ENCODE data around the gene SMPD4. TPM values are rescaled to one million over a fixed set of nuclear protein-coding genes. Genes with fewer than 3 reads are reported as not detected.
"Not testable (repeated sequence)": the region's sequence is repeated elsewhere in the genome, so short reads cannot be mapped to it uniquely, and the experiment has no call there.

SMPD4 gene
- total RNA-seq, 2 donors from 2014 or later: 81.6 to 93.9 TPM

DNA sequence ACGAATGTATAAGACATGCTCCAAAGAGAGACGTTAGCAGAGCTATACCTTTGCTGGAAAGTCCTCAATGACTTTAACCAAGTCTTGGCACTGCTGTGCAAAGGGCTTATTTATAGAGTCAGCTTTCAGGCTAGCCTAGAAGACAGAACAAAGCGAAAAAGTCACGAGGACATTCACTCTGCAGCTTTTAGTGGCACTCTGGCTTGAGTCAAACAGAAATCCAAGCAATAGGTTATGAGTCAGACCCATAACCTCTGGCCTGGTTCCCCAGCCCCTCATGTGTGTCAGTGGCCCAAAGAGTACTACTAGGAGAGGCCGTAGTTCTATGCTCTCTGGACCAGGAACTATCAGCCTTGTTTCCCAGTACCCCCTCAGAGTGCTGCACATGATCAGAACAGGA lies 6.5 kb downstream of the SMPD4 start:
- H3K27ac Mint-ChIP-seq, H3K4me1 Mint-ChIP-seq: not testable (repeated sequence)

DNA sequence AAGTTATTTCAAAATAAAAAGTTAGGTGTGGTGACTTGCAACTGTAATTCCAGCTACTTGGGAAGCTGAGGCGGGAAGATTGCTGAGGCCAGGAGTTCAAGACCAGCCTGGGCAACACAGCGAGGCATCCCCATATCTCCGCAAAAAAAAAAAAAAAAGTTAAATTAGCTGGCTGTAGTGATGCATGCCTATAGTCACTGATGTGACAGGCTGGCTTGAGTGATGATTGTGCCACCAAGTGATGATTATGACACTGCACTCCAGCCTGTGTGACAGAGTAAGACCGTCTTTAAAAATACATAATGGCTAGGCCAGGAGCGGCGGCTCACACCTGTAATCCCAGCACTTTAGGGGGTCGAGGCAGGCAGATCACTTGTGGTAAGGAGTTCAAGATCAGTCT lies 11.5 kb downstream of the SMPD4 start:
- H3K9me3 Mint-ChIP-seq: no peaks in the 10 kb centered on the region
- no peak overlapping the region for H3K4me3 ChIP-seq (ENCODE audit: low read length)
- 93 to 97% methylated on average over 6 to 7 of the region's 7 CpGs for WGBS, 2 experiments (ENCODE audit: insufficient coverage in 1 of 2, insufficient read length in 1 of 2)
- H3K9me3 ChIP-seq (ENCODE audit: control insufficient read depth, low read length): no peaks in the 10 kb centered on the region
- no peak overlapping the region for H3K9ac ChIP-seq (ENCODE audit: extremely low read depth, low read length, poor library complexity, severe bottlenecking)
- no peaks in the 10 kb centered on the region for H3K4me1 Mint-ChIP-seq
- peaks cover 63% of the 10 kb centered on the region for H3K36me3 ChIP-seq (ENCODE audit: control insufficient read depth, insufficient read depth, low read length)
- H3K4me1 ChIP-seq (ENCODE audit: control insufficient read depth, insufficient read depth, low read length): no peaks in the 10 kb centered on the region
- no peak overlapping the region for H3K4me3 Mint-ChIP-seq
- H3K36me3 Mint-ChIP-seq (ENCODE audit: low read depth): peaks cover 74% of the 10 kb centered on the region
- DNase-seq: no peak
- no peaks in the 10 kb centered on the region for H3K27me3 Mint-ChIP-seq (ENCODE audit: insufficient read depth)
- no peak overlapping the region for H3K27ac ChIP-seq (ENCODE audit: low read depth, low read length)
- TF ChIP-seq, protein P1, sequence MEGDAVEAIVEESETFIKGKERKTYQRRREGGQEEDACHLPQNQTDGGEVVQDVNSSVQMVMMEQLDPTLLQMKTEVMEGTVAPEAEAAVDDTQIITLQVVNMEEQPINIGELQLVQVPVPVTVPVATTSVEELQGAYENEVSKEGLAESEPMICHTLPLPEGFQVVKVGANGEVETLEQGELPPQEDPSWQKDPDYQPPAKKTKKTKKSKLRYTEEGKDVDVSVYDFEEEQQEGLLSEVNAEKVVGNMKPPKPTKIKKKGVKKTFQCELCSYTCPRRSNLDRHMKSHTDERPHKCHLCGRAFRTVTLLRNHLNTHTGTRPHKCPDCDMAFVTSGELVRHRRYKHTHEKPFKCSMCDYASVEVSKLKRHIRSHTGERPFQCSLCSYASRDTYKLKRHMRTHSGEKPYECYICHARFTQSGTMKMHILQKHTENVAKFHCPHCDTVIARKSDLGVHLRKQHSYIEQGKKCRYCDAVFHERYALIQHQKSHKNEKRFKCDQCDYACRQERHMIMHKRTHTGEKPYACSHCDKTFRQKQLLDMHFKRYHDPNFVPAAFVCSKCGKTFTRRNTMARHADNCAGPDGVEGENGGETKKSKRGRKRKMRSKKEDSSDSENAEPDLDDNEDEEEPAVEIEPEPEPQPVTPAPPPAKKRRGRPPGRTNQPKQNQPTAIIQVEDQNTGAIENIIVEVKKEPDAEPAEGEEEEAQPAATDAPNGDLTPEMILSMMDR (conservative IDR thresholded peaks at IDR 0.05): no peak
- H3K27me3 ChIP-seq (ENCODE audit: control insufficient read depth, insufficient read depth, low read length, poor library complexity, severe bottlenecking): no peaks in the 10 kb centered on the region
- no peak overlapping the region for H3K27ac Mint-ChIP-seq

More for the DNA sequence above, 6.5 kb downstream of the SMPD4 start:
- 93 to 94% methylated on average over 4 to 5 of the region's 5 CpGs for WGBS, 2 experiments (ENCODE audit: insufficient coverage in 1 of 2, insufficient read length in 1 of 2)
- H3K4me1 ChIP-seq (ENCODE audit: control insufficient read depth, insufficient read depth, low read length); H3K9ac ChIP-seq (ENCODE audit: extremely low read depth, low read length, poor library complexity, severe bottlenecking); DNase-seq; H3K27me3 Mint-ChIP-seq (ENCODE audit: insufficient read depth); H3K4me3 Mint-ChIP-seq; H3K27me3 ChIP-seq (ENCODE audit: control insufficient read depth, insufficient read depth, low read length, poor library complexity, severe bottlenecking); H3K9me3 Mint-ChIP-seq; H3K4me3 ChIP-seq (ENCODE audit: low read length); H3K27ac ChIP-seq (ENCODE audit: low read depth, low read length); H3K9me3 ChIP-seq (ENCODE audit: control insufficient read depth, low read length): not testable (repeated sequence)
- peaks cover 44% of the 10 kb centered on the region for H3K36me3 Mint-ChIP-seq (ENCODE audit: low read depth)
- H3K36me3 ChIP-seq (ENCODE audit: control insufficient read depth, insufficient read depth, low read length): peaks cover 54% of the 10 kb centered on the region

DNA sequence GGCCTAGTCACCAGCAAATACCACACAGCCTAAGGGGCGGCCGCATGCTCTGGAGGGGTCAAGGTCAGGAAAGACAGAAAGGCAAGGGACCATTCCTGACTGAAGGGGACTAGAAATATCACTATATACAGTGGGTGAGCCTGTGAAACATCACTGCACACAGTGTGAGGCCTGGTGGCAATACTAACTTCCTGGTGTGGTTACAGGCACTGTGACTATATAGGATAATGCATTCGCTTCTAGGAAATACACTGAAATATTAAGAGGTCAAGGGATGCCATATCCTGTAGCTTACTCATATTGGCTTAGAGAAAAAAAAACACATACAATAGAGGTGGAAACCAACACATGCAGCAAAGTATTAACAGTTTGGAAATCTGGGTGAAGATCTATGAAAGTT lies 12.2 kb downstream of the SMPD4 start:
- H3K4me3 ChIP-seq (ENCODE audit: low read length); H3K9me3 ChIP-seq (ENCODE audit: control insufficient read depth, low read length); H3K4me1 ChIP-seq (ENCODE audit: control insufficient read depth, insufficient read depth, low read length); H3K27me3 ChIP-seq (ENCODE audit: control insufficient read depth, insufficient read depth, low read length, poor library complexity, severe bottlenecking); H3K9ac ChIP-seq (ENCODE audit: extremely low read depth, low read length, poor library complexity, severe bottlenecking); H3K9me3 Mint-ChIP-seq; H3K27ac ChIP-seq (ENCODE audit: low read depth, low read length); H3K27me3 Mint-ChIP-seq (ENCODE audit: insufficient read depth); H3K4me3 Mint-ChIP-seq; H3K27ac Mint-ChIP-seq; DNase-seq; H3K4me1 Mint-ChIP-seq: not testable (repeated sequence)
- peaks cover 62% of the 10 kb centered on the region for H3K36me3 ChIP-seq (ENCODE audit: control insufficient read depth, insufficient read depth, low read length)
- WGBS, 2 experiments (ENCODE audit: insufficient coverage in 1 of 2, insufficient read length in 1 of 2): 100% methylated on average over 3 of the region's 3 CpGs; no CpG with 5 or more reads in 1 of the 2 experiments
- peaks cover 74% of the 10 kb centered on the region for H3K36me3 Mint-ChIP-seq (ENCODE audit: low read depth)

DNA sequence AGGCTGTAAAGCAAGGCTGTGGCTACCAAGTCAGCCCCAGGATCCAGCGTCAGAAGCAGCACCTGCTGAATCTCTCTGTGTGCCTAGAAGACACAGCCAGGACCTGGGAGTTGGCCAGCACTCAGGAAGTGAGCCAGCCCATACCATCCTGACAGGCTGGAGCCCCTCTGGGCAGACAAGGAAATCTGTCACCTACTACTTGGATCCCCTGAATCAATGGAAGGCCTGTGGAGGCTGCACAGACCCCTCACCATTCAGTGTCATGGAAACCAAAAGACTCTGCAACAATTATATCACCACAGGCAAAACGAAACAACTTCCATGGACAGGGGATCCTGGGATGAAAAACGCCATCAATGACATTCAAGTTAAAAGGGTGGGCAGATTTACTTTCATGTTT lies 14.8 kb downstream of the SMPD4 start:
- H3K9me3 Mint-ChIP-seq; DNase-seq; H3K9ac ChIP-seq (ENCODE audit: extremely low read depth, low read length, poor library complexity, severe bottlenecking); H3K4me1 ChIP-seq (ENCODE audit: control insufficient read depth, insufficient read depth, low read length); H3K4me3 ChIP-seq (ENCODE audit: low read length); H3K27ac Mint-ChIP-seq; H3K4me1 Mint-ChIP-seq; H3K27ac ChIP-seq (ENCODE audit: low read depth, low read length); H3K27me3 ChIP-seq (ENCODE audit: control insufficient read depth, insufficient read depth, low read length, poor library complexity, severe bottlenecking); H3K4me3 Mint-ChIP-seq; H3K9me3 ChIP-seq (ENCODE audit: control insufficient read depth, low read length); H3K27me3 Mint-ChIP-seq (ENCODE audit: insufficient read depth): not testable (repeated sequence)
- H3K36me3 ChIP-seq (ENCODE audit: control insufficient read depth, insufficient read depth, low read length): peaks cover 47% of the 10 kb centered on the region
- peaks cover 66% of the 10 kb centered on the region for H3K36me3 Mint-ChIP-seq (ENCODE audit: low read depth)
- 89 to 93% methylated on average over 3 of the region's 3 CpGs for WGBS, 2 experiments (ENCODE audit: insufficient coverage in 1 of 2, insufficient read length in 1 of 2)
